MG63 (cell line): ENCODE data around the gene KDM8. TPM values are rescaled to one million over a fixed set of nuclear protein-coding genes. Genes with fewer than 3 reads are reported as not detected.

ENCODE experiments used
- DNase-seq: peaks from one replicate; pipeline ENCODE4 v3.0.0-alpha.2; 2020
- H3K27me3 ChIP-seq: fragments of 250-450 bp; sonication (Bioruptor Pico); 2 replicates; pipeline ENCODE4 v1.5.1; 2020; ENCODE audit warnings: mild to moderate bottlenecking, moderate library complexity
- H3K36me3 ChIP-seq: fragments of 250-450 bp; sonication (Bioruptor Pico); 2 replicates; pipeline ENCODE4 v1.5.1; 2020; ENCODE audit warnings: mild to moderate bottlenecking, moderate library complexity
- H3K4me3 ChIP-seq: fragments of 250-450 bp; sonication (Bioruptor Pico); 2 replicates; pipeline ENCODE4 v1.5.1; 2020; ENCODE audit warnings: mild to moderate bottlenecking, moderate library complexity
- H3K9me3 ChIP-seq: fragments of 250-450 bp; sonication (Bioruptor Pico); 2 replicates; pipeline ENCODE4 v1.5.1; 2020; ENCODE audit warnings: mild to moderate bottlenecking, moderate library complexity
- total RNA-seq: library from RNA; depleted of rRNA; stranded (reverse); fragments of >200 nt; shearing (Covaris generic); gene quantifications from 2 replicates; pipeline ENCODE4 v1.2.3, GENCODE V29; 2014; ENCODE audit warnings: low replicate concordance

The KDM8 gene
- total RNA-seq, 1 experiment from 2014 or later = 10.2 TPM

DNA sequence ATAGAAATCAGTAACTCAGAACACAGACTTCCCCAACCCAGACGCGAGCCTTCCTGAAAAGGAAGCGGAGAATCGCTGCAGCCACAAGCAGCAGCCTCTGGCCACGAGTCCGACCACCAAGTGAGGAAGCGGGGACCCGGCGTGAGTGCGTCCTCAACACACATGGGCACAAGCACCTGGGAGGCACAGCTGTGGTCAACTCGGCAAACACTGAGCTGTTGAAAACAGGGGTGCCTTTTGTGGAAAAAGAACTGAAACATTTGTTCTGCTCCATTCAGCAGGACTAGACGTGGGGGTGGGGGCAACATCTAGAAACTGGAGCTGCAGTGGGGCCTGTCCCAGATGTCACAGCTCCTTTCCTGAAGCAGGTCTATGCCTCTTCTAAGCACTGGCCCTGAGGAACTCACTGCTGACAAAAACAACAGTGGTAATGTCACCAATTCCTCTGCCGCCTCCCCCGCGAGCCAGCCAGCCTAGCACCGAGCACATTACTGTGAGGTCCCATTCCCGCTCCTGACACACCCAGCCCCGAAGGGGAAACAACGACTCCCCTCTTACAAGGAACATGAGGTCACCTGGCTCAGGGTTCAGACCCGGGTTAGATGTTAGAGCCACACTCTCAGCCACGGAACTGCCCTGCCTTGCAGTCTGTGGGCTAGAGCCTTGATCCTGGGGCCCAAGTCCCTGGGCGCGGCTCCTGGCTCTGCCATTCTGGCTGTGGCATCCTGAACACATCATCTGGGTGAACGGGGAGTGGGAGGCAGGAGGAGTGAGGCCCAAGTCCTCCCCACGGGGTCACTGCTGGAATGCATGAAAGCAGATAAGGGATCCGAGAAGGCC, 29.0 kb downstream of the KDM8 start:
- Histone ChIP-seq H3K27me3 (no peaks in the 10 kb centered on the region), H3K9me3 (no peaks in the 10 kb centered on the region), H3K36me3 (peaks cover 49% of the 10 kb centered on the region), H3K4me3 (no peak overlapping the region)
- DNase-seq = no peak

DNA sequence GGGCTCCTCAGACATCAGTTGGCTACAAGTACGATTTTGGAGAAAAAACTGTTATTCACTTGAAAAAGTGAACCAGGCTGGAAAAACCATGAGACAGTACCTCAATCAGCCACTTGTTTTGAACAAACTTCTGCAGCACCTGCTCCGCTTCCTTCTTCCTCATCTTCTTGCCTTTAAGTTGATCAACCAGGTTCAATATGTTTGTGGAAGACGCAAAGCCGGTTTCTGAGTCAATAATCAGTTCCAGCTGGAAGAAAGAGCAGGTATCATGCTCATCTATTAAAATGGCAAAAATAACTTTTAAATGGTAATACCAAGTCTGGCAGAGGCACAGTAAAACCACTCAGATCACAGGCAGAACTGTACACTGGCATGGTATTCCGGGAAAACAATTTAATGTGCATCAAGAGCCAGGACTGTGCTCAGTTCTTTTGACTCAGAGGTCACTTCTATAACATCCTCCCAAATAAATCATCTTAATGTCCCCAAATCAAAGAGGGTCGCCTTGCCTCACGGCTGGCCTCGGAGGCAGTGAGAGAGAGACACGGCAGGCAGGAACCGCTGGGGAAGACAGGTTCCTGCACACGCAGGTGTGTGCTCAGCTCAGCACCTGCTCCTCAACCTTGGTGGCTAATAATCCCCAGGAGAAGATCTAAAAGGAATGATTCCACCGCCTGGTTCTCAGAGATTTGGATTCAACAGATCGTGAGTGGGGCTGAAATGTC, 29.7 kb downstream of the KDM8 start:
- no peak for DNase-seq

DNA sequence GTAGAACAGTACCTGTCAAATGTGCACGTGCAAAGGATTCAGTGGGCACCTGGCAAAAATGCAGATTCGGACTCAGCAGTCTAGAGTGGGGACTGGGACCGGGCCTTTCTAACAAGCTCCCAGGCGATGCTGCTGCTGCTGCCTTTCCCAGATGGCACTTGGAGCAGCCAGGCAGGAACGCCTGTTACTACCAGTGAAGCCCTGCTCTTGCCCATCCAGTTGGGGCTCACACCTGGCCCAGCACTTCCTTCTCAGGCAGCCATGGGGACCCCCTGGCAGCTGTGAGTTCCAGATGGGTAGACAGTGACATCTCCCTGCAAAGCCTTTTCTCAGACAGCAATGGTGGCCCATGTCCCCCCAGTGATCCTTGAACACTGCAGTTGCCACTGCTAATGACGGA, 30.4 kb downstream of the KDM8 start:
- Histone ChIP-seq H3K36me3 (peaks cover 49% of the 10 kb centered on the region), H3K27me3 (no peaks in the 10 kb centered on the region), H3K9me3 (no peaks in the 10 kb centered on the region), H3K4me3 (no peak overlapping the region)
- no peak for DNase-seq

More for the DNA sequence above, 29.7 kb downstream of the KDM8 start:
- Histone ChIP-seq H3K9me3 (no peaks in the 10 kb centered on the region), H3K36me3 (peaks cover 49% of the 10 kb centered on the region), H3K4me3 (no peak overlapping the region), H3K27me3 (no peaks in the 10 kb centered on the region)

DNA sequence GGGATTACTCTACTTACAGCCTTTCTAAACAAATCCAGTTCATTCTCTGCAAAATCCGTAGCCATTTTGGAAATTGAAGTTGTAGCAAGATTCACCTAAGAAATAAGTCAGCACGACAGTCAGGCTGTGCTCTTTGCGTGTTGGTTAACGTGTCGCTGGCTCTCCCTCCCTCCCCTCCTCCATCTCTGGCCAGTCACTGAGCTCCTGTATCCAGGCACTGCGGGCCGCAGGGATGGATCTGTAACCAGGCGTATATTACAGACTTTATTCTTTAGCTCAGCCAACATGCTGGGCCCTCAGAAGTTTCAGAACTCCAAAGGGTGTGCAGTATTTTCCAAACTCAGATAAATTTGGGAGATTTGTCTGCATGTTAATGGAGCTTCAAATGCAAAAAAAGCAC, 30.8 kb downstream of the KDM8 start:
- H3K4me3 ChIP-seq = no peak overlapping the region
- peaks cover 49% of the 10 kb centered on the region for H3K36me3 ChIP-seq
- H3K27me3 ChIP-seq = no peaks in the 10 kb centered on the region
- no peak for DNase-seq
- no peaks in the 10 kb centered on the region for H3K9me3 ChIP-seq

DNA sequence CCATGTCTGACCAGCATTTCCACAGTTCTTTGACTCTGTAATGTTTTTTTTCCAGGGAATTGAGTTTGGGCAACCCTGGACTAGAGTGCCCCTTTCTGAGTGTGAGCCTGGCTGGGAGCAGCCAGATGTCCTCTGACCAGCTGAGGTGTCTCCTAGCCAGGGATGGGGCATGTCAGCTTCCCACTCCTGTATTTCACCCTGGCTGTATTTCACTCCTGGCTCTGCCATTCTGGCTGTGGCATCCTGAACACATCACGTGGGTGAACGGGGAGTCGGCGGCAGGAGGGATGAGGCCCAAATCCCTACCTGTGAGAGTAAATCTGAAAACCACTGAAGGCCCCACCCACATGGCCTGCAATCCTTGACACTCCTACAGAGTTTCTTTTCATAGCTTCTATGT, 31.3 kb downstream of the KDM8 start:
- H3K27me3 ChIP-seq = no peaks in the 10 kb centered on the region
- DNase-seq = no peak
- H3K4me3 ChIP-seq = no peak overlapping the region
- peaks cover 49% of the 10 kb centered on the region for H3K36me3 ChIP-seq
- no peaks in the 10 kb centered on the region for H3K9me3 ChIP-seq

DNA sequence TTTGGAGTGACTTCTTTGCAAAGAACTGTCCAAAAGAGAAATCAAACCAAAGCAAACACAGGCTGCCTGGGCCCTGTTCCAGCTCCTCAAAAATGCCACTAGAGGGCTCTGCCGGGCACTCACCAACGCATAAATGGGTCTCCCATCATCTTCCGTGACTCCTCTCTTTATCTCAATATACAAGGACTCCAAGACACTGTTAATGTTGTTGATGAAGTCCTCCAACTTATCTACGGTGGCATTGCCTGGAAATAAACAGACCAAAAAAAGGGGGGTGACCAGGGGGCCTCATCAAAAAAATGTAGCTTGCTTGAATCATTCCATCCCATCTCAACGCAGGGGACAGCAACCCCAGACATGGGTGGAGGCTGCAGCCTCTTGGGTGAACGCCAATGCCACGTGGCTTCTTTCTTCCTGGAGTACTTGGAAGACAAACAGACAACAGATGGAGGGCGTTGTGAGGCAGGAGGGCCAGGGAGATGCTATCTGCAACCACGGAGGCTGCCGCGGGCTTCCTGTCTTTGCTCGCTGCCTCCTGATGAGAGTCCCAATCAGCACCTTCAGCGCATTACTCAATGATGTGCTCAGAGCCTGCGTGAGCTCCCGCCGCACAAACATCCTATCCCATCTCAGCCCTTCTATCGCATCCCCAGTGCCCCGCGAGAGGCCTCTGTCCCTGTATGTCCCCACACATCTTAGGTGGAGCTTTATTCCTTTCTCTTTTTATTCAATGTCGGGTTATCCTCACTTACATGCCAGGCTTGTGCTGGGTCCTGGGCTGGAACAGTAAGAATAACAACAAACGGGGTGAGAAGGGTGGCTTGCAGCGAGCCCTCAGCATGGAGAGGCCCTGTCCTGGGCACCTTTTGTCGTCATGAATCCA, 32.0 kb downstream of the KDM8 start:
- H3K27me3 ChIP-seq = no peaks in the 10 kb centered on the region
- H3K36me3 ChIP-seq = peaks cover 44% of the 10 kb centered on the region
- no peak overlapping the region for H3K4me3 ChIP-seq
- DNase-seq = peak; percentile 81
- H3K9me3 ChIP-seq = no peaks in the 10 kb centered on the region

DNA sequence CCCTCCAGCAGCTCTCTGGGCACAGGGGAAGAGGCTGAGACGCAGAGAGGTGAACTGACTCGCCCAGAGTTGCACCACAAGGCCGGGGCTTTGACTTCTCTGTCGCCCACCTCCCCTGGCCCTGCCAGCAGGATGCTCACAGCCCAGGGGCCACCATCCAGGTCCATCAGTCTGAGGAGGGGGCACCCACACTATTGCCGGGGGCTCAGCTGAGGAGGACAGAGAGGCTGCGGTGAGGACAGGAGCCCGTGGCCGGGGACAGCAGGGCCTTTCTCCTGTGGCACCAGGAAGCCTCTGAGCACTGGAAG, 32.6 kb downstream of the KDM8 start:
- H3K9me3 ChIP-seq = no peaks in the 10 kb centered on the region
- DNase-seq = no peak
- H3K4me3 ChIP-seq = no peak overlapping the region
- H3K27me3 ChIP-seq = no peaks in the 10 kb centered on the region
- peaks cover 41% of the 10 kb centered on the region for H3K36me3 ChIP-seq

DNA sequence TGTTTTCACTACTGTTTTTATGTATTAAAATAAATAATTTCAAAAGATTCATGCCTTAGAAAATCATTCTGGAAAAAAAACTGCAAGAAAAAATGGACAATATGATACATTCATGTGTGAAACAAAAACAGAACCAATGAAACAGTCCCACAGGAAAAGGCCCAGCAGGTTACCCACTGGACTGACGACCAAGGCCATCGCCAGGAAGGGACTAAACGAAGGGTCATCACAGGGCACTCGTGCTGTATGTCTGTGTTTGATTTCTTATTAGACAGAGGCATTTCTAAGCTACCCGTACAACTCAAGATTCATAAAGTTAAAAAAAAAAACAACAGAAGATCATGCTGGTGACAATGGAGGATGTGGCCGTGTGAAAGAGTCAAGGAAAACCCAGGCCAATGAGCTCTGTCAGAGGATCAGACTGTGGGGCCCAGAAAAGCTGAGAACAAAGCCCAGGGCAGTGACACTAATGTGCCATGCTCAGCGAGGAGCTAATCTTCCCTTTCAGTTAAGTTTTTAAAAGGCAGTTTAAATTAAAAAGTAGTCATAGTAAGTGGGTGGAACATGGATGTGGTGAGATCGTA, 33.4 kb downstream of the KDM8 start:
- DNase-seq = no peak
- Histone ChIP-seq H3K9me3 (no peaks in the 10 kb centered on the region), H3K36me3 (peaks cover 41% of the 10 kb centered on the region)

DNA sequence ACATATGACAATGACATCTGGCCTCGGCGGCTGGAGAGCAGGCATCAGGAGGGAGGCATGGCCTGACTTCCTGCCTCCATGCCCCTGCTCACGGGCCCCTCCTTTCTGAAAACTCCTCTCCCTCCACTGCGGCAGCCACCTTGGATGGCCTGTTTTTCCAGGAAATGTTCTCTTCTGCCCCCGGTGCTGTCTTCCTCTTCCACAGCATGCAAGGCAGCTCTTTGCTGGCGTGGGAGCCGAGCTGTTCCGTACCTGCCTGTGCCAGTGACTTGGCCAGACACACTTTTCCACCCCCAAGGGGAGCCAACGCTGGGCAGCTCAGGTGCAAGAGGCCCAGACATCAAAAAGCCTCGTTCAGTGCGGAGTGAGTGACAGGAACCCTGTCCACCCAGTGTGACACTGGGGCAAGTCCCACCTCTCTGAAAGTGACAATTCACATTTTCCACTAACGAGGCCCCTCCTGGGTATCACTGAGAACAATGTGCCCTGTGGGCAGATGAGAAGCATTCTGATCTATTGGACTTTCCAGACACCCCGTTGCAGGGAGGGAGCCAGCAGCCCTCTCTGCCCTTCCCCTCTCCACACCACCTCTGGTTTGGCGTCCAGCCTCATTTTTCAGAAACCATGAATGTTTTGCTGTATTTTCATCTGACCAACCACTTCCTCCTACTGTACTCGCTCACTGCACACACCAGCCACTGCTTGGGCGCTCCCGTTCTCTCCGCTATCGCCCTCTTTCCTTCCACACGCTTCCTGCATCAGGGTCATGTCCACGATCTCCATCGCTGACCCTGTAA, 34.1 kb downstream of the KDM8 start:
- H3K27me3 ChIP-seq = no peaks in the 10 kb centered on the region
- peaks cover 35% of the 10 kb centered on the region for H3K36me3 ChIP-seq
- no peak overlapping the region for H3K4me3 ChIP-seq
- DNase-seq = no peak
- H3K9me3 ChIP-seq = no peaks in the 10 kb centered on the region

More for the DNA sequence above, 33.4 kb downstream of the KDM8 start:
- Histone ChIP-seq H3K27me3 (no peaks in the 10 kb centered on the region), H3K4me3 (no peak overlapping the region)

DNA sequence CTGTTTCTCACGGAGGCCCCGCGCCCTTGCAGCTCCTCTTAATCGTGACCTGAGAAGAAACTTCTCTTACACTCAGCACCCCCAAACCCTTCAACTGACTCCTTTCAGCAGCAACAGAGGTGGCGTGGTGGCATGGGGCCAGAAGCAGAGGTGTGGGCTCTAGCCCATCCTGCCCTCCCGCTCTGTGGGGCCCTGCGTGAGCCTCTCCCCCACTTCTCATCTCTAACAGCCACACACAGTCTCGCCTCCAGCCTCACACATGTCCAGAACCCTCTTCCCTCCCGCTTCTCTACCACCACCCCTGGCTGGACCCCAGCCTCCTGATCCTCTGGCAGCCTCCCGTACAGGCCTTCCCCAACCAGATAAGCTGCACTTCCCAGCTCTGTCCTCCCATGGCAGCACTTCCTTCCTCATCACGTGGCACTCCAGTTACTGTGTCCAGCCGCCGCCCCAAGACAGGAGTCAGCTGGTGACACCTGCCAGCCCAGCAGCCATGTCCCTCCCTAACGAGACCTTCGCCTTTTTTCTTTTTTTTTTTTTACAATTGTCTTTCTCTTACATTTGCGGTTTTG, 34.8 kb downstream of the KDM8 start:
- no peak for DNase-seq
- Histone ChIP-seq H3K27me3 (no peaks in the 10 kb centered on the region), H3K4me3 (no peak overlapping the region), H3K9me3 (no peaks in the 10 kb centered on the region), H3K36me3 (peaks cover 28% of the 10 kb centered on the region)

DNA sequence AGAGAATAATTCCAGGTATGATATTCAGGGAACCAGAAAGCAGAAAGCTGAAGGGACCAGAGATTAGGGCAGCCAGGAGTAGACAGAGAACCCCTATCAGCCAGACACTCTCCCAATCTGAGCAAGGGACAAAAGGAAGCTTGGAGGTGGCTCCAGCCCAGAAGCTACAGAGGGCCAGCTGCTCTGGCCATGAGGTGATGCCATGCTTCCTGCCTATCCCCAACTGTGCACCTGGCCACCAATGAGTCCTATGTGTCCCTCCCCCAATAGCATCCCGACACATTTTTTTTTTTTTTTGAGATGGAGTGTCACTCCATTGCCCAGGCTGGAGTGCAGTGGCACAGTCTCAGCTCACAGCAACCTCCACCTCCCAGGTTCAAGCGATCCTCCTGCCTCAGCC, 35.3 kb downstream of the KDM8 start:
- Histone ChIP-seq H3K36me3 (peaks cover 23% of the 10 kb centered on the region), H3K9me3 (no peaks in the 10 kb centered on the region), H3K27me3 (no peaks in the 10 kb centered on the region), H3K4me3 (no peak overlapping the region)
- no peak for DNase-seq

DNA sequence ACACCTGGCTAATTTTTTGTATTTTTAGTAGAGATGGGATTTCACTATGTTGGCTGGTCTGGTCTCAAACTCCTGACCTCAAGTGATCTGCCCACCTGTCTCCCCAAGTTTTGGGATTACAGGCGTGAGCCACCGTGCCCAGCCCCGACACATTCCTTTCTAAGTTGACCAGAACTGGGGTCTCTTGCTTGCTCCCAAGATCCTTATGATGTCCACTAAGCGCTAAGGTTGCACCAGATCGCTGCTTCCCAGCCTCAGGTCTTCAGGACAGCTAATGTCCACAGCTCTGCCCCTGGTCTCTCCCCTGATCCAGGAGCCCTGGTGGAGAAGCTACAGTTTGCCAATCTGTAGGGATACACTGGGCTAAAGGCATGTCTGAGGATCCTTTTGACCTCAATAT, 35.7 kb downstream of the KDM8 start:
- no peaks in the 10 kb centered on the region for H3K9me3 ChIP-seq
- H3K27me3 ChIP-seq = no peaks in the 10 kb centered on the region
- no peak for DNase-seq
- no peak overlapping the region for H3K4me3 ChIP-seq
- peaks cover 19% of the 10 kb centered on the region for H3K36me3 ChIP-seq

DNA sequence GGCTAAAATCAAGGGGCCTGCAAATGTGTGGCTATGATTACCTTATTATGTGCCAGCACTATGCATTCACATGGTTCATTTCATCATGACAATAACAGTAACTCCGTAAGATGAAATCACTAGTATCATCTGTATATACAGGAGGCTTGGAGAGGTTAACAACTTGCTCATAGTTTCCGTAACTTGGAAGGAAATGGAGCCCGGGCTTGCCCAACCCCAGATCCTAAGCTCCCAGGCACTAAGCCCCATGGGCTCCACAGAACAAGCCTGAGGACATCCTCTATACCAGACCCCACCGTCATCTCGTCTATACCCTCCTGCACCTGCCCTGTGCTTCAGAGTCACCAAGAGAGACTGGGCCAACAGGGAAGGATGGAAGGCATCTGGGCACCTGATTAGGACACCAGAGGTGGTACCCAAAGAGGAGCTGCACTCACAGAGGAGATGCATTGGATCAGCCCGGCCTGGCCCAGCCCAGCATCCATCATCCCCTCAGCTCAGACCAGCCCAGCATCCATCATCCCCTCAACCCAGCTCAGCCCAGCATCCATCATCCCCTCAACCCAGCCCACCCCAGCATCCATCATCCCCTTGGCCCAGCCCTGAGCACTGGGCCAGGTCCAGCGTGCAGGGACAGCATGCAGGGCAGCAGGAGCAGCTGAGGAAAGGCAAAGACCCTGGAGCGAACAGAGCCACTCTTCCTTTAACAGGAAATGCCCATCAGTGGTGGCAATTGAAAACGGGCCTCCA, 36.8 kb downstream of the KDM8 start:
- H3K27me3 ChIP-seq = no peaks in the 10 kb centered on the region
- no peak overlapping the region for H3K4me3 ChIP-seq
- no peak for DNase-seq
- H3K36me3 ChIP-seq = peaks cover 11% of the 10 kb centered on the region
- no peaks in the 10 kb centered on the region for H3K9me3 ChIP-seq

DNA sequence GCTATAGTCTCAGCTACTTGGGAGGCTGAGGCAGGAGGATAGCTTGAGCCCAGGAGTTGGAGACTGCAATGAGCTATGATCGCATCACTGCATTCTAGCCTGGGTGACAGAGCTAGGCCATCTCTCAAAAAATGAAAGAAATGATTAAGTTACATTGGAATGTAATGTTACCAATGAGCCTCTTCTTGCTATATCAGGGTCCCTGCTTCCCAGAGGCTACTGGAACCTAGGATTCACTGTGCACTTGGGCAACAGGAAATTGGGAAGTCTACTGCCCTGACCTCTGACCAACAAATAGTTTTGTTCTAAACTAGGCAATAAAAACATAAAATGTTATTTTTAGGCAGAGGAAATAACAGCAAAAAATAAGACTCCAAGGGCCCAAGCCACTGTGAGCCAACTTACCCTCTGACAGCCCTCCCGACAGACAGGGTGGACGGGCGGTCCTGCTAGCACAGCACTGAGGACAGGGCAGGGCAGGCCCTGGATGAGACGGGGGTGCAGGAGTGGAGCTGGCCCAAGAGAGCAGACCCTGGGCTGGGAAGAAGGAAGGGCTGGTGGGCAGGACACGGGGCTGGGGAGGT, 37.7 kb downstream of the KDM8 start:
- Histone ChIP-seq H3K36me3 (peaks cover 11% of the 10 kb centered on the region), H3K9me3 (no peaks in the 10 kb centered on the region), H3K27me3 (no peaks in the 10 kb centered on the region), H3K4me3 (no peak overlapping the region)
- DNase-seq = peak; percentile 63

DNA sequence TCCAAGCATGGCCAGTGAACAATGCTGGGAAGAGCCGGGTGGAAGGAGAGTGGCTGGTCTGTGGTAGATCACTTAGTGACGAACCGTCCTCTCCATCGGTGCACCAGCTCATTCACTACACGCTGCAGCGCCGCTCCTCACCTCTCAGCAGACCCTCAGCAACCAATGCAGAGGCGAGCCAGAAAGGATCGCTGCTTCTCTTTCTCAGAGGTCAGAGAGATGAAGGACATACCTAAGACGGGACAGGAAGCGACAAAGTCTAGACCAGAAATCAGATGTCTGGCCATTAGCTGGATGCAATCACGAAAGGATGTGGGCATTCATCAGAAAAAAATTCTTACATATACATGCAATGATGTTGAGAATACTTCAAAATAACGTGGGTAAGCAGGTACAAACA, 38.3 kb downstream of the KDM8 start:
- DNase-seq = no peak
- Histone ChIP-seq H3K36me3 (peaks cover 11% of the 10 kb centered on the region), H3K9me3 (no peaks in the 10 kb centered on the region), H3K27me3 (no peaks in the 10 kb centered on the region), H3K4me3 (no peak overlapping the region)
